Measurements from ENCODE around the gene SLC35F3. TPM values are rescaled to one million over a fixed set of nuclear protein-coding genes. Genes with fewer than 3 reads are reported as not detected.

SLC35F3 gene
- total and polyA plus RNA-seq, 2 experiments from 2014 or later, result 0.80 to 1.3 TPM

- Histone ChIP-seq H3K9me3 (ENCODE audit: low read depth) (peaks cover 5% of the 10 kb centered on the region), H3K27me3 (no peaks in the 10 kb centered on the region), H3K9me2 (replicated peaks; ENCODE audit: insufficient read depth) (no peaks in the 10 kb centered on the region), H3K4me1 (ENCODE audit: insufficient read depth) (no peaks in the 10 kb centered on the region), H4K20me1 (ENCODE audit: insufficient read depth, poor library complexity, severe bottlenecking) (no peaks in the 10 kb centered on the region), H3K36me3 (replicated peaks; ENCODE audit: insufficient read depth, low read depth) (no peaks in the 10 kb centered on the region), H3K79me2 (no peaks in the 10 kb centered on the region), H3K27ac (no peak overlapping the region), H3K4me3 (no peak overlapping the region), H3K4me2 (no peak overlapping the region), H2AFZ (no peak overlapping the region)
- 96% methylated on average over 4 of the region's 4 CpGs for WGBS (ENCODE audit: low lambda C conversion rate, missing lambda C conversion rate)
- DNase-seq (ENCODE audit: low spot score), result no peak
- TF ChIP-seq EZH2 (IDR thresholded peaks at IDR 0.05; ENCODE audit: borderline replicate concordance) (no peak), EZH2phosphoT487 (IDR thresholded peaks at IDR 0.05; ENCODE audit: low read depth, severe bottlenecking, unreplicated experiment) (no peak), CTCF (IDR thresholded peaks at IDR 0.05; ENCODE audit: poor library complexity) (no peak)
Measured at GRCh38 chr1:234286206-234286605, 381.7 kb downstream of the SLC35F3 start.

GRCh38 chr1:234288946-234289345 is 384.5 kb downstream of the SLC35F3 start:
- 86% methylated on average over 2 of the region's 2 CpGs for WGBS (ENCODE audit: low lambda C conversion rate, missing lambda C conversion rate)
- no peaks in the 10 kb centered on the region for H3K9me2 ChIP-seq (replicated peaks; ENCODE audit: insufficient read depth)
- H3K4me1 ChIP-seq (ENCODE audit: insufficient read depth), result no peaks in the 10 kb centered on the region
- no peak for DNase-seq (ENCODE audit: low spot score)
- H3K36me3 ChIP-seq (replicated peaks; ENCODE audit: insufficient read depth, low read depth), result no peaks in the 10 kb centered on the region
- H3K27me3 ChIP-seq, result no peaks in the 10 kb centered on the region
- H3K4me2 ChIP-seq, result no peak overlapping the region
- no peaks in the 10 kb centered on the region for H3K79me2 ChIP-seq
- no peak overlapping the region for H3K27ac ChIP-seq
- no peak overlapping the region for H3K4me3 ChIP-seq
- no peaks in the 10 kb centered on the region for H4K20me1 ChIP-seq (ENCODE audit: insufficient read depth, poor library complexity, severe bottlenecking)
- no peak for TF ChIP-seq EZH2phosphoT487 (IDR thresholded peaks at IDR 0.05; ENCODE audit: low read depth, severe bottlenecking, unreplicated experiment)
- TF ChIP-seq EZH2 (IDR thresholded peaks at IDR 0.05; ENCODE audit: borderline replicate concordance), result no peak
- TF ChIP-seq CTCF (IDR thresholded peaks at IDR 0.05; ENCODE audit: poor library complexity), result no peak
- H2AFZ ChIP-seq, result no peak overlapping the region
- peaks cover 5% of the 10 kb centered on the region for H3K9me3 ChIP-seq (ENCODE audit: low read depth)

GRCh38 chr1:234289538-234290305 is 385.2 kb downstream of the SLC35F3 start:
- no peak for DNase-seq (ENCODE audit: low spot score)
- Histone ChIP-seq H3K9me3 (ENCODE audit: low read depth) (peaks cover 5% of the 10 kb centered on the region), H4K20me1 (ENCODE audit: insufficient read depth, poor library complexity, severe bottlenecking) (no peaks in the 10 kb centered on the region), H3K9me2 (replicated peaks; ENCODE audit: insufficient read depth) (no peaks in the 10 kb centered on the region), H3K79me2 (no peaks in the 10 kb centered on the region), H3K27ac (no peak overlapping the region), H3K36me3 (replicated peaks; ENCODE audit: insufficient read depth, low read depth) (no peaks in the 10 kb centered on the region), H3K27me3 (no peaks in the 10 kb centered on the region), H3K4me2 (no peak overlapping the region), H3K4me3 (no peak overlapping the region), H3K4me1 (ENCODE audit: insufficient read depth) (no peaks in the 10 kb centered on the region), H2AFZ (no peak overlapping the region)
- 76% methylated on average over 2 of the region's 2 CpGs for WGBS (ENCODE audit: low lambda C conversion rate, missing lambda C conversion rate)
- TF ChIP-seq EZH2phosphoT487 (IDR thresholded peaks at IDR 0.05; ENCODE audit: low read depth, severe bottlenecking, unreplicated experiment) (no peak), CTCF (IDR thresholded peaks at IDR 0.05; ENCODE audit: poor library complexity) (no peak), EZH2 (IDR thresholded peaks at IDR 0.05; ENCODE audit: borderline replicate concordance) (no peak)
